ENCODE measurements around the gene CCDC88C.

The CCDC88C gene

DNA sequence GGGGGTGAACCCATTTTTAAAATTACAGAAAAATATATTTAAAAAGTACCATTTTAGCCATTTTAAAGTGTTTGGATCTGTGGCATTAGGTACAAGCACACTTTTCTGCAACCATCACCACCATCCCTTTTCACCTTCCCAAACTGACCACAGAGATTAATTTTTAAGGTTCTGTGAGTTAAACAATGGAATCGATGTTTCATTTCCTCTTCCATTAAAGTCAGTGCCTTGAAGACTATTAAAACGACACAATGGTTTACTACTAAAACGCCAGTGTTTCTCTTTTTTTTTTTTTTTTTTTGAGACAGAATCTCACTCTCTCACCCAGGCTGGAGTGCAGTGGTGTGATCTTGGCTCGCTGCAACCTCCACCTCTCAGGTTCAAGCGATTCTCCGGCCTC, 95.0 kb downstream of the CCDC88C start:
- peaks cover 60 to 79% of the 10 kb centered on the region in 2 donors for H3K36me3 ChIP-seq (replicated peaks in 1 of 2; ENCODE audit: control insufficient read depth in 2 of 2, insufficient read depth in 2 of 2, low read length in 2 of 2)
- no peak overlapping the region for H4K91ac ChIP-seq (ENCODE audit: low read depth, low read length, poor library complexity)
- H3K27me3 ChIP-seq (ENCODE audit: control insufficient read depth in 3 of 3, insufficient read depth in 3 of 3, low read depth in 1 of 3, low read length in 3 of 3), result no peaks in the 10 kb centered on the region
- no peak overlapping the region for H3K9ac ChIP-seq (ENCODE audit: low read depth, low read length, poor library complexity)
- no peaks in the 10 kb centered on the region for H3K4me1 ChIP-seq (ENCODE audit: control insufficient read depth in 2 of 2, insufficient read depth in 1 of 2, low read depth in 1 of 2, low read length in 2 of 2)
- no peak overlapping the region for H3K27ac ChIP-seq (replicated peaks; ENCODE audit: low read length)
- H2AK5ac ChIP-seq (ENCODE audit: low read depth, low read length), result no peak overlapping the region
- no peak overlapping the region for H4K8ac ChIP-seq (ENCODE audit: low read depth, low read length)
- no peak for DNase-seq (ENCODE audit: low spot score)
- no peak overlapping the region for H2BK12ac ChIP-seq (ENCODE audit: low read length)
- no peak overlapping the region for H2BK15ac ChIP-seq (ENCODE audit: low read length)
- H2AFZ ChIP-seq (ENCODE audit: low read length), result no peak overlapping the region
- no peak overlapping the region for H3K4me2 ChIP-seq (ENCODE audit: insufficient read depth, low read length, poor library complexity, severe bottlenecking)
- no peak overlapping the region for H2BK120ac ChIP-seq (ENCODE audit: low read depth, low read length)
- H3K9me3 ChIP-seq (replicated peaks in 1 of 2; ENCODE audit: control insufficient read depth in 2 of 2, insufficient read depth in 1 of 2, low read depth in 1 of 2, low read length in 2 of 2), result no peaks in the 10 kb centered on the region
- no peak overlapping the region for H3K23ac ChIP-seq (ENCODE audit: low read depth, low read length, poor library complexity)
- no peak overlapping the region for H3K4ac ChIP-seq (ENCODE audit: low read length)
- no peak overlapping the region for H3K4me3 ChIP-seq (ENCODE audit: low read length in 2 of 2)
- H3K18ac ChIP-seq (ENCODE audit: low read length), result no peak overlapping the region
- peaks cover 7% of the 10 kb centered on the region for H3K79me1 ChIP-seq (ENCODE audit: low read depth, low read length)
- WGBS, 2 donors (ENCODE audit: extremely low coverage in 2 of 2, insufficient read length in 2 of 2, insufficient replicate concordance in 1 of 2), result no CpG with 5 or more reads among the region's 6 CpGs
- H2BK5ac ChIP-seq (ENCODE audit: low read length), result no peak overlapping the region
- no peak overlapping the region for H3K14ac ChIP-seq (ENCODE audit: low read length)

- H3K9ac ChIP-seq (ENCODE audit: low read depth, low read length, poor library complexity), result no peak overlapping the region
Observed at GRCh38 chr14:91321131-91321530, 96.5 kb downstream of the CCDC88C start.

DNA sequence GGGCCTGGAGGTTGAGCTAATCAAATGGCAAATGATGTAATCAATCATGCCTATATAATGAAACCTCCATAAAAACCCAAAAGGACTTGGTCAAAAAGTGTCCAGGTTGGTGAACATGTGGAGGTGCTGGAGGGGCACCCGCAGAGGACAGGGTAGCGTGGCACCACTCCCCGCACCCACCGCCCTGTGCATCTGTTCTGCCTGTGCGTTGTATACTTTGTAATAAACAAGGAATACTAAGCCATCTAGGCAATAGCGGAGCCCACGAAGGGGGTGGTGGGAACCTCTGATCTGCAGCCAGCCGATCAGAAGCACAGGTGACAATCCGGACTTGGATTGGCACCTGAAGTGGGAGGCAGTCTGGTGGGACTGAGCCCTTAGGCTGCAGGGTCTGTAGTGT, 97.4 kb downstream of the CCDC88C start:
- H3K14ac ChIP-seq (ENCODE audit: low read length), result no peak overlapping the region

More at GRCh38 chr14:91321131-91321530, 96.5 kb downstream of the CCDC88C start:
- Histone ChIP-seq H3K27ac (replicated peaks; ENCODE audit: low read length) (peak overlapping the region; percentile 12), H3K4me3 (ENCODE audit: low read length in 2 of 2) (no peak overlapping the region), H3K4ac (ENCODE audit: low read length) (no peak overlapping the region), H4K91ac (ENCODE audit: low read depth, low read length, poor library complexity) (no peak overlapping the region), H3K79me1 (ENCODE audit: low read depth, low read length) (peaks cover 11% of the 10 kb centered on the region), H4K8ac (ENCODE audit: low read depth, low read length) (no peak overlapping the region), H2BK120ac (ENCODE audit: low read depth, low read length) (no peak overlapping the region), H2AFZ (ENCODE audit: low read length) (no peak overlapping the region), H3K18ac (ENCODE audit: low read length) (no peak overlapping the region), H2BK15ac (ENCODE audit: low read length) (no peak overlapping the region), H3K4me2 (ENCODE audit: insufficient read depth, low read length, poor library complexity, severe bottlenecking) (no peak overlapping the region), H3K9me3 (replicated peaks in 1 of 2; ENCODE audit: control insufficient read depth in 2 of 2, insufficient read depth in 1 of 2, low read depth in 1 of 2, low read length in 2 of 2) (no peaks in the 10 kb centered on the region), H2AK5ac (ENCODE audit: low read depth, low read length) (no peak overlapping the region), H3K14ac (ENCODE audit: low read length) (no peak overlapping the region), H3K27me3 (ENCODE audit: control insufficient read depth in 3 of 3, insufficient read depth in 3 of 3, low read depth in 1 of 3, low read length in 3 of 3) (no peaks in the 10 kb centered on the region), H3K36me3 (replicated peaks in 1 of 2; ENCODE audit: control insufficient read depth in 2 of 2, insufficient read depth in 2 of 2, low read length in 2 of 2) (peaks cover 67 to 89% of the 10 kb centered on the region in 2 donors), H2BK12ac (ENCODE audit: low read length) (no peak overlapping the region), H3K23ac (ENCODE audit: low read depth, low read length, poor library complexity) (no peak overlapping the region), H2BK5ac (ENCODE audit: low read length) (peak overlapping the region; percentile 72), H3K4me1 (ENCODE audit: control insufficient read depth in 2 of 2, insufficient read depth in 1 of 2, low read depth in 1 of 2, low read length in 2 of 2) (no peaks in the 10 kb centered on the region)
- DNase-seq (ENCODE audit: low spot score), result no peak
- WGBS, 2 donors (ENCODE audit: extremely low coverage in 2 of 2, insufficient read length in 2 of 2, insufficient replicate concordance in 1 of 2), result no CpG with 5 or more reads among the region's 12 CpGs

DNA sequence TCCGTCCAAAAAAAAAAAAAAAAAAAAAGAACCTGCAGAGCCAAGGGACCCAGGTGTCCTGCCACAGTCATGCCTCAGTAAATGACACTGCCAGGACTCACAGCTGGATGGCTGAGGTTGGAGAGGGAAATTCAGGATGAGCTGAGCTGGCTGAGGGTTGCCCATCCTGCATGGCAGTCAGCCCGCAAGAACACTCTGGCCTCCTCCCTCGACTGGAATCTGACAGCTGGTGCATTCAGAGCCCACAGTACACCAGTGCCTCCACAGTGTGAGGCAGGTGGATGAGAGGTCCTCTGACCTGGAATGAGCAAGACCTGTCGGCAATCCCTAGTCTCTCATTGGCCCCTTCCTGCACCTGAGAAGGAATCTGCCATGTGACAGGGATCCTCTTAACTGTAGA, 98.7 kb downstream of the CCDC88C start:
- peaks cover 11% of the 10 kb centered on the region for H3K79me1 ChIP-seq (ENCODE audit: low read depth, low read length)
- H3K23ac ChIP-seq (ENCODE audit: low read depth, low read length, poor library complexity), result no peak overlapping the region
- no peak overlapping the region for H4K91ac ChIP-seq (ENCODE audit: low read depth, low read length, poor library complexity)
- H3K36me3 ChIP-seq (replicated peaks in 1 of 2; ENCODE audit: control insufficient read depth in 2 of 2, insufficient read depth in 2 of 2, low read length in 2 of 2), result peaks cover 74 to 91% of the 10 kb centered on the region in 2 donors
- no peak overlapping the region for H3K14ac ChIP-seq (ENCODE audit: low read length)
- H3K9me3 ChIP-seq (replicated peaks in 1 of 2; ENCODE audit: control insufficient read depth in 2 of 2, insufficient read depth in 1 of 2, low read depth in 1 of 2, low read length in 2 of 2), result peaks cover 10 to 20% of the 10 kb centered on the region in 2 donors
- no peak overlapping the region for H2AFZ ChIP-seq (ENCODE audit: low read length)
- no peak overlapping the region for H3K18ac ChIP-seq (ENCODE audit: low read length)
- no peak overlapping the region for H3K4me2 ChIP-seq (ENCODE audit: insufficient read depth, low read length, poor library complexity, severe bottlenecking)
- no peak overlapping the region for H2BK12ac ChIP-seq (ENCODE audit: low read length)
- no peaks in the 10 kb centered on the region for H3K4me1 ChIP-seq (ENCODE audit: control insufficient read depth in 2 of 2, insufficient read depth in 1 of 2, low read depth in 1 of 2, low read length in 2 of 2)
- no CpG with 5 or more reads among the region's 4 CpGs for WGBS, 2 donors (ENCODE audit: extremely low coverage in 2 of 2, insufficient read length in 2 of 2, insufficient replicate concordance in 1 of 2)
- no peak overlapping the region for H3K27ac ChIP-seq (replicated peaks; ENCODE audit: low read length)
- no peak for DNase-seq (ENCODE audit: low spot score)
- no peak overlapping the region for H2BK120ac ChIP-seq (ENCODE audit: low read depth, low read length)
- H3K4me3 ChIP-seq (ENCODE audit: low read length in 2 of 2), result no peak overlapping the region
- H2BK5ac ChIP-seq (ENCODE audit: low read length), result no peak overlapping the region
- H3K4ac ChIP-seq (ENCODE audit: low read length), result no peak overlapping the region
- no peaks in the 10 kb centered on the region for H3K27me3 ChIP-seq (ENCODE audit: control insufficient read depth in 3 of 3, insufficient read depth in 3 of 3, low read depth in 1 of 3, low read length in 3 of 3)
- H4K8ac ChIP-seq (ENCODE audit: low read depth, low read length), result no peak overlapping the region
- no peak overlapping the region for H3K9ac ChIP-seq (ENCODE audit: low read depth, low read length, poor library complexity)
- H2AK5ac ChIP-seq (ENCODE audit: low read depth, low read length), result no peak overlapping the region
- H2BK15ac ChIP-seq (ENCODE audit: low read length), result no peak overlapping the region

More for the DNA sequence above, 97.4 kb downstream of the CCDC88C start:
- H3K27ac ChIP-seq (replicated peaks; ENCODE audit: low read length), result no peak overlapping the region
- no peak overlapping the region for H2BK15ac ChIP-seq (ENCODE audit: low read length)
- no peak overlapping the region for H3K9ac ChIP-seq (ENCODE audit: low read depth, low read length, poor library complexity)
- H3K27me3 ChIP-seq (ENCODE audit: control insufficient read depth in 3 of 3, insufficient read depth in 3 of 3, low read depth in 1 of 3, low read length in 3 of 3), result no peaks in the 10 kb centered on the region
- H3K4me3 ChIP-seq (ENCODE audit: low read length in 2 of 2), result no peak overlapping the region
- H3K18ac ChIP-seq (ENCODE audit: low read length), result no peak overlapping the region
- DNase-seq (ENCODE audit: low spot score), result no peak
- H4K91ac ChIP-seq (ENCODE audit: low read depth, low read length, poor library complexity), result no peak overlapping the region
- H3K4me1 ChIP-seq (ENCODE audit: control insufficient read depth in 2 of 2, insufficient read depth in 1 of 2, low read depth in 1 of 2, low read length in 2 of 2), result no peaks in the 10 kb centered on the region
- H3K4ac ChIP-seq (ENCODE audit: low read length), result no peak overlapping the region
- H2BK120ac ChIP-seq (ENCODE audit: low read depth, low read length), result no peak overlapping the region
- H2BK12ac ChIP-seq (ENCODE audit: low read length), result no peak overlapping the region
- H2BK5ac ChIP-seq (ENCODE audit: low read length), result peak overlapping the region; percentile 72
- H3K36me3 ChIP-seq (replicated peaks in 1 of 2; ENCODE audit: control insufficient read depth in 2 of 2, insufficient read depth in 2 of 2, low read length in 2 of 2), result peaks cover 72 to 91% of the 10 kb centered on the region in 2 donors
- H3K9me3 ChIP-seq (replicated peaks in 1 of 2; ENCODE audit: control insufficient read depth in 2 of 2, insufficient read depth in 1 of 2, low read depth in 1 of 2, low read length in 2 of 2), result peaks cover 3 to 7% of the 10 kb centered on the region in 2 donors
- WGBS, 2 donors (ENCODE audit: extremely low coverage in 2 of 2, insufficient read length in 2 of 2, insufficient replicate concordance in 1 of 2), result no CpG with 5 or more reads among the region's 9 CpGs
- peaks cover 11% of the 10 kb centered on the region for H3K79me1 ChIP-seq (ENCODE audit: low read depth, low read length)
- H4K8ac ChIP-seq (ENCODE audit: low read depth, low read length), result no peak overlapping the region
- H2AK5ac ChIP-seq (ENCODE audit: low read depth, low read length), result no peak overlapping the region
- H2AFZ ChIP-seq (ENCODE audit: low read length), result no peak overlapping the region
- H3K4me2 ChIP-seq (ENCODE audit: insufficient read depth, low read length, poor library complexity, severe bottlenecking), result no peak overlapping the region
- H3K23ac ChIP-seq (ENCODE audit: low read depth, low read length, poor library complexity), result no peak overlapping the region

All from neuronal stem cell (in vitro differentiated cells).